OCI-LY1 (cell line): Measurements from ENCODE around the gene CYP2W1.

Experiments used
- H2AFZ ChIP-seq: fragments of 200-600 bp; sonication (generic), shearing (Covaris generic); 2 replicates; pipeline ENCODE4 v1.6.0; 2014; ENCODE audit warnings: antibody characterized with exemption, mild to moderate bottlenecking, low read length
- H3F3A ChIP-seq: fragments of 200-600 bp; sonication (generic), shearing (Covaris generic); 2 replicates; pipeline ENCODE4 v1.6.0; 2014; ENCODE audit warnings: mild to moderate bottlenecking, antibody characterized with exemption, low read length, moderate library complexity; ENCODE audit not compliant: insufficient read depth
- H3K27ac ChIP-seq: fragments of 200-600 bp; sonication (generic); 2 replicates; pipeline ENCODE4 v1.5.1; 2014; ENCODE audit warnings: low read length, mixed run types, mild to moderate bottlenecking, low read depth; ENCODE audit not compliant: poor library complexity, severe bottlenecking
- H3K27me3 ChIP-seq: fragments of 200-600 bp; sonication (generic); 2 replicates; pipeline ENCODE4 v1.6.0; 2014; ENCODE audit warnings: antibody characterized with exemption, mild to moderate bottlenecking, low read length, moderate library complexity; ENCODE audit not compliant: insufficient read depth
- H3K36me3 ChIP-seq: fragments of 200-600 bp; sonication (generic); 2 replicates; pipeline ENCODE4 v1.6.1; 2014; ENCODE audit warnings: mild to moderate bottlenecking, antibody characterized with exemption, low read length, moderate library complexity, mixed read lengths; ENCODE audit not compliant: insufficient read depth
- H3K4me1 ChIP-seq: fragments of 200-600 bp; sonication (generic); 2 replicates; pipeline ENCODE4 v1.5.1; 2014; ENCODE audit warnings: mild to moderate bottlenecking, low read length, moderate library complexity; ENCODE audit not compliant: insufficient read depth, severe bottlenecking
- H3K4me2 ChIP-seq: fragments of 200-600 bp; sonication (generic), shearing (Covaris generic); 2 replicates; pipeline ENCODE4 v1.6.1; 2014; ENCODE audit warnings: low read length
- H3K4me3 ChIP-seq: fragments of 200-600 bp; sonication (generic); 2 replicates; pipeline ENCODE4 v1.5.1; 2014; ENCODE audit warnings: low read length, low read depth, mild to moderate bottlenecking, mixed read lengths; ENCODE audit not compliant: poor library complexity, severe bottlenecking
- H3K79me2 ChIP-seq: fragments of 200-600 bp; shearing (Covaris generic); 2 replicates; pipeline ENCODE4 v1.6.1; 2016; ENCODE audit warnings: mixed run types, low read length, mixed read lengths; ENCODE audit not compliant: insufficient read depth
- H3K9ac ChIP-seq: fragments of 200-600 bp; sonication (generic), shearing (Covaris generic); 2 replicates; pipeline ENCODE4 v1.6.1; 2014; ENCODE audit warnings: mild to moderate bottlenecking, low read length, mixed read lengths
- H3K9me2 ChIP-seq: fragments of 200-600 bp; sonication (generic), shearing (Covaris generic); 2 replicates; pipeline ENCODE4 v1.6.1; 2014; ENCODE audit warnings: low read depth, mild to moderate bottlenecking, low read length, mixed read lengths
- H3K9me3 ChIP-seq: fragments of 200-600 bp; shearing (Covaris generic); 2 replicates; pipeline ENCODE4 v1.6.1; 2014; ENCODE audit warnings: low read length, mixed read lengths
- H4K20me1 ChIP-seq: fragments of 200-600 bp; sonication (generic), shearing (Covaris generic); 2 replicates; pipeline ENCODE4 v1.6.0; 2016; ENCODE audit warnings: mild to moderate bottlenecking, low read length; ENCODE audit not compliant: insufficient read depth
- CTCF ChIP-seq: fragments of 200-600 bp; sonication (generic), shearing (Covaris generic); IDR thresholded peaks from 2 replicates; pipeline ENCODE4 v1.5.1; 2017; ENCODE audit warnings: mild to moderate bottlenecking, antibody characterized with exemption, low read length, moderate library complexity, mixed read lengths
- EZH2 ChIP-seq: fragments of 200-600 bp; sonication (generic), shearing (Covaris generic); IDR thresholded peaks from 2 replicates; pipeline ENCODE4 v1.8.0; 2017; ENCODE audit warnings: borderline replicate concordance, mixed run types, mild to moderate bottlenecking, antibody characterized with exemption, low read length, moderate library complexity, mixed read lengths

The CYP2W1 gene

DNA sequence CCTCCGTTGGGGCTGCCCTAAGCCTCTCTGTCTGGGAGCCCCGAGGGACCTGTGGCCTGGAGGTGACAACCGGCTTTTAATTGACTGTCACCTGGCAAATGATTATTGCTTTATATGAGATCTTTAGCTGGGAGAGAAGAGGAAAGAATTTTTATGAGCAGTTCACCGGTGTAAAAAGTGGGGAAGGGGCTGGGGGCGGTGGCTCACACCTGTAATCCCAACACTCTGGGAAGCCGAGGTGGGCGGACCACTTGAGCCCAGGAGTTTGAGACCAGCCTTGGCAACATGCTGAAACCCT lies 5.0 kb upstream of the CYP2W1 start:
- Histone ChIP-seq H3K27me3 (peaks cover 4% of the 10 kb centered on the region; the same call in 1 of the 2 replicates), H3K79me2 (peaks cover 10% of the 10 kb centered on the region), H3K27ac (no peak overlapping the region), H3K4me2 (no peak overlapping the region), H4K20me1 (no peaks in the 10 kb centered on the region), H3K9ac (no peak overlapping the region), H3F3A (no peaks in the 10 kb centered on the region), H3K4me3 (no peak overlapping the region), H3K9me2 (no peaks in the 10 kb centered on the region), H2AFZ (no peak overlapping the region), H3K4me1 (peaks cover 14% of the 10 kb centered on the region), H3K9me3 (no peaks in the 10 kb centered on the region), H3K36me3 (peaks cover 3% of the 10 kb centered on the region)
- TF ChIP-seq CTCF (no peak), EZH2 (no peak)

DNA sequence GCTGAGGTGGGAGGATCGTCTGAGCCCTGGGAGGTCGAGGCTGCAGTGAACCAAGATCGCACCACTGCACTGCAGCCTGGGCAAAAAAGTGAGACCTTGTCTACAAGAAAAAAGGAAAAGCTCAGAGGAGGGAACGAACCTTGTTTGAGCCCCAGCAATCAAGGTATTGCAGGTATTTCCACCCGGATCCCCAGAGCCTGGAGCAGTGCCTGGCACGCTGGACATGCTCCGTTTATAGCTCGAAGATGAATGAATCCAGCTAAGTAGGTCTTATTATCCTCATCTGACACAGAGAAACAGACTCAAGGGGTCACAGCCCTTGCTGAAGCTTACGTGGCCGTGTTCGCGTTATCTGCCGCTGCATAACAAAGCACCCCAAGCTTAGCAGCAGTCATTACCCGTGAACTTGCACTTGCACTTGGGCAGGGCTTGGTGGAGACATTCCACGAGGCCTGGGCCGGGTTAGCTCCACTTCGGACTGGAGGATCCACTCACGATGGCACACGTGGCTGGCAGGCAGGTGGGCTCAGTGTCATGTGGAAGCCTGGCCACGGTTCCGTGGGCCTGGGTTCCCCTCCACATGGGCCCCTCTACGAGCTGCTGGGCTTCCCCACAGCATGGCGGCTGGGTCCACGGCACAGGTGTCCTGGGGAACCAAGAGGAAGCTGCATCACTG lies 4.4 kb upstream of the CYP2W1 start:
- TF ChIP-seq CTCF (no peak), EZH2 (no peak)
- no peak overlapping the region for H3K4me3 ChIP-seq
- H4K20me1 ChIP-seq = no peaks in the 10 kb centered on the region
- peaks cover 10% of the 10 kb centered on the region for H3K79me2 ChIP-seq
- peaks cover 4% of the 10 kb centered on the region; the same call in 1 of the 2 replicates for H3K27me3 ChIP-seq
- H3K9me2 ChIP-seq = no peaks in the 10 kb centered on the region
- no peaks in the 10 kb centered on the region for H3F3A ChIP-seq
- no peak overlapping the region for H3K9ac ChIP-seq
- no peak overlapping the region for H3K4me2 ChIP-seq
- H3K36me3 ChIP-seq = no peaks in the 10 kb centered on the region
- no peaks in the 10 kb centered on the region for H3K9me3 ChIP-seq
- no peak overlapping the region for H2AFZ ChIP-seq
- H3K4me1 ChIP-seq = peaks cover 14% of the 10 kb centered on the region
- H3K27ac ChIP-seq = no peak overlapping the region

DNA sequence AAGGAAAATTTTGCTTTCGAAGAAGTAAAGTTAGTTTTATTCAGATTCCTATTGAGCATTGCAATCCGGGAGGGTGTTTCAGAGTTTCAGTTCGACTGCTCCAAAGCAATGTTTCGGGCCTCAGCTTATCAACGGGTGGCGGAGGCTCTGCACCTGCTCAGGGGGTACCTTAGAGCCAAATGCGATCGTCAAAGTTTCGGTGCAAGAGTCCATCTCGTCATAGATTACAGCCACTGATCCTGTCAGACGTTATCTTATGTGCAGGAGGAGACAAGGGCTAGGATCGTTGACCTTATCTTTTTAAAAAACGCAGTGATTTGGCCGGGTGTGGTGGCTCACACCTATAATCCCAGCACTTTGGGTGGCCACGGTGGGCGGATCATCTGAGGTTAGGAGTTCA lies 3.8 kb upstream of the CYP2W1 start:
- Histone ChIP-seq H3K4me2 (no peak overlapping the region), H3K27ac (no peak overlapping the region), H3K9me3 (no peaks in the 10 kb centered on the region)

More for the DNA sequence above, 3.8 kb upstream of the CYP2W1 start:
- H3K4me1 ChIP-seq = peaks cover 11% of the 10 kb centered on the region
- H3F3A ChIP-seq = no peaks in the 10 kb centered on the region
- no peaks in the 10 kb centered on the region for H4K20me1 ChIP-seq
- no peaks in the 10 kb centered on the region for H3K36me3 ChIP-seq
- H3K9ac ChIP-seq = no peak overlapping the region
- TF ChIP-seq CTCF (no peak), EZH2 (no peak)
- H3K4me3 ChIP-seq = no peak overlapping the region
- no peak overlapping the region for H2AFZ ChIP-seq
- peaks cover 7% of the 10 kb centered on the region for H3K79me2 ChIP-seq
- peaks cover 4% of the 10 kb centered on the region; the same call in 1 of the 2 replicates for H3K27me3 ChIP-seq
- no peaks in the 10 kb centered on the region for H3K9me2 ChIP-seq
